Stimulated activated CD4-positive, alpha-beta T cell treated with anti-CD3 and anti-CD28 coated beads, TNF-alpha, amount 100 ng/mL, for 4 hours (primary cell): ENCODE data around the gene FAP.

Experiments used
- DNase-seq, 3 experiments: peaks; one replicate each; pipeline ENCODE4 v3.0.0-alpha.2; 2020; ENCODE audit warnings: low read depth in 3 of 3

FAP gene, protein sequence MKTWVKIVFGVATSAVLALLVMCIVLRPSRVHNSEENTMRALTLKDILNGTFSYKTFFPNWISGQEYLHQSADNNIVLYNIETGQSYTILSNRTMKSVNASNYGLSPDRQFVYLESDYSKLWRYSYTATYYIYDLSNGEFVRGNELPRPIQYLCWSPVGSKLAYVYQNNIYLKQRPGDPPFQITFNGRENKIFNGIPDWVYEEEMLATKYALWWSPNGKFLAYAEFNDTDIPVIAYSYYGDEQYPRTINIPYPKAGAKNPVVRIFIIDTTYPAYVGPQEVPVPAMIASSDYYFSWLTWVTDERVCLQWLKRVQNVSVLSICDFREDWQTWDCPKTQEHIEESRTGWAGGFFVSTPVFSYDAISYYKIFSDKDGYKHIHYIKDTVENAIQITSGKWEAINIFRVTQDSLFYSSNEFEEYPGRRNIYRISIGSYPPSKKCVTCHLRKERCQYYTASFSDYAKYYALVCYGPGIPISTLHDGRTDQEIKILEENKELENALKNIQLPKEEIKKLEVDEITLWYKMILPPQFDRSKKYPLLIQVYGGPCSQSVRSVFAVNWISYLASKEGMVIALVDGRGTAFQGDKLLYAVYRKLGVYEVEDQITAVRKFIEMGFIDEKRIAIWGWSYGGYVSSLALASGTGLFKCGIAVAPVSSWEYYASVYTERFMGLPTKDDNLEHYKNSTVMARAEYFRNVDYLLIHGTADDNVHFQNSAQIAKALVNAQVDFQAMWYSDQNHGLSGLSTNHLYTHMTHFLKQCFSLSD

DNA sequence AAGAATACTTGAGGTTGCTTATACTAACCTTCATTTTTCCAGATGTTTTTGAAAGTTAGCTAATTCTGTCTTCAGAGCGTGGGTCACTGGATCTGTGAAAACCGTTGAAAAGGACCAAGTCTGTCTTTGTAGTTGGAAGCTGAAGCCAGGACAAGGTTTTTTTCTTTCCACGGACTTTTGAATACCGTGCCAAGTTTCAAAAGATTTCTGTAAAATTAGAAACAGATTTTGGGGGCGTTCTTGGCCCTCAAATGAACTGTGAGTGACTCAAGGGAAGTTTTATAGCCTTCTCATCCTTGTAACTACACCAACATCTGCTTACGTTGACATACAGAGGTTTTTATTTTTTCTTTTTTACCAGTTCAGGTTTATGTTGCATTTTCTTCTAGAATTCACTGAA is at the start of gene FAP:
Gene FAP (minus strand): TSS at position 152 of the 400 bp plus-strand sequence. CDS start 118 bp downstream, at position 34.
- DNase-seq = no peak

DNA sequence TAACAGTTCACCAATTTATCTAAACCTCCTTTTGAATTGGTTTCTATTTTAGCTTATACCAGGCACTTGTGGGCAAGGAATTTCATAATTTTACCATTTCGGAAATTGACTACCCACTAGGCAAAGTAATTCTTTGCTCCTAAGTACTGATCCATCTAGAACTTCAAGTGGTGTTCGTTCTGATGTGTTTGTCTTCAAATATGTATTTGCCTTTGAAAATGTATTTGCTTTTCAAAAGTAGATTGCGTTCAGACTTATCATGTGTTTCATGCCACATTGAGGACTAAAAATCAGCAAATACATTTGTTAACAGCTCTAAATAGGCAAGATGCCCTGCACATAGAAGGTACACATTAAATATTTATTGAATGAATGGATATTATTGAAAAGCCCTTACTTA is 48.5 kb upstream of the FAP start:
- DNase-seq = no peak

DNA sequence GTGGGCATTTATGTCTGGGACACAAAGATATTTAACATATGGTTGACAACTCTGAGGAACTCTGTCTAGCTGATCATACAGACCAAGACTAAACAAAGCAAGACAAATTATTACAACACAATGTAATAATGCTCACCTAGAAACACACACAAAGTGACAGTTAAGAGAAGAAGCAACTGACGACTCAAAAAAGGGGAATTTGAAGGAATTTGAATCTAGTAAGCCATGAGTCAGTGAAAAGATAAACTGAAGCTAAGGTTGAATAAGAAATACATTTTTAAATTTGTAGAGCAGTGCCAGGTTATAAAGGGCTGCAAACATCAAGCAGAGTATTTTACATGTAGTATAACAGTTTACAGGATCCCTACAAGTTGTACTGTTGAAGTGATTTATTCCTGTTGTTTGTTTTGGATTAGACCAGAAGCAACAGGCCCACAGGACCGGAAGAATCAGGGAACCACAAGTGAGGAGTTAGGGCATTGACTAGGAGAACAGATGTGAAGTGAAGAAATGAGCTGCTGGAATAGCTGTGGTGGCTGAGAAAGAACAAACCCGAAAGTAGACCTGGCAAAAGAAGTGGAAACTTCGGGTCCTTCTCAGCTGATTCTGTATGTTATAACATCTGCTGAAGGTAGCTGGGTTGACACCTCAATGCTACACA is 39.6 kb upstream of the FAP start:
- DNase-seq = no peak

DNA sequence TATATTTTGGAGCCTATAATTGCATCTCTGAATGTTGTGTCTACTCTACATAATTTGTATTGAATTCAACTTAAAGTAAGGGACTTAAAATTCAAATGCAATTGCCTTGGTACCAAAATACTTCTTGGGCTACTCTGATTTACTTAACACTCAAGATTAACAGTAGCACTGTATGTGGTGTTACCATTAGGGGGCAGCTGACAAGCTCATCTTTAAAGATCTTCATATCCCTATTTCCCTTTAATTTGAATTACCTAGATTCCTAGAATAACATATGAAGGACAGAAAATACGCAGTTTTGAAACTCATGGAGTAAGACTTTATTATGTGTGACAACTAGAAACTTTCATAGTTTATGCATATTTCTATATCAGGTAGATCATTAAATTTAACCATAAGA is 37.4 kb upstream of the FAP start:
- DNase-seq = no peak

DNA sequence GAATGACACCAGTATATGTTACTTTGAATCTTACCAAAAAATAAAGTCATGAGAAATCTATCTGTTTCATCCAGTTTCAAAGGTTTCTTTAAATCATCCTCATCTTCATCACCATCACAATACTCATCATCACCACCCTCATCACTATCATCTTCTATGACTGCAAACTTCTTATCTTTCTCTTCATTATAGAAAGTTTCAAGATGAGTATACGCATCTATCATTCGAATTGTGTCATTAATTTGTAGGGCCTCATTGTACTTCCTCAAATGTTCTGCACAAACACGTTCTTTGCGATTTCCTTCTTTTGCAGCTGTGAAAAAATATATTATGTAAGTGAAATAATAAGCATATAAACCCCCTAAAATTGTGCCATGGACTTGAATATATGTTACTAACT is 34.1 kb upstream of the FAP start:
- no peak for DNase-seq

DNA sequence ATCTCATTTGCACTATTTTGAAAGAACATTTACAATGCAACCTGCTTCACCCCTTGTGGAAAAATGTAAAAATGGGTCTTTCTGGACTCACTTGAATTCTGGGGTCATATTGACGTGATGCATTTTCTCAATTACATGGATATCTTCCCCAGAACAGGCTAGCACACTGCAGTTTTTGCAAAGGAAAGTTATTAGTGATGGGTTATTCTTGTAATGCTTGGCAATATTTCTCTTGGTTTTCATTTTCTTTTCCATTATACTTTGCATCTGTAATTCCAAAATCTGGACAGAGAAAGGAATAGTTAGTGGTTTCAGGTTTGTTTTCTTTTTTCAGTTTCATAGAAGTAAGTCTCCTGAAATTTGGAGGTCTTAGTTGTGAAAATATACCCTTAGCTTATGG is 24.8 kb upstream of the FAP start:
- no peak for DNase-seq

DNA sequence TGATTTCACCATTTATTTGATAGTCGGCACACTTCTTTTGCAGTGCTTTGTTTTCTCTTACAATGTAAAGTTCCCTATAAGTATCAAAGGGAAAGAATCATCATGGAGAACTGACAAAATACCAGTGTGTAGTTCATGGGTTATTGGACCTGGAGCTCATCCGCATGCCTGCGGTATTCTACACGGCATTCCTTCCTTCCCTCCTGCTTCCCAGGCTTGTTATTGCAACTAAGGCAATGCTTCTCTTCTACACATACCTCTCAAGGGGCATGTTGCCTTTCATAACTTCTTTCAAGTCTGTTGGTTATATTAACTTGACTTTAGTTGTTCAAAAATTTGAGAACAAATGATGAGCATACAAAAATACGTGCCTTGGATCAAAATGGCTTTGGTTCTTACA is 24.3 kb upstream of the FAP start:
- no peak for DNase-seq

DNA sequence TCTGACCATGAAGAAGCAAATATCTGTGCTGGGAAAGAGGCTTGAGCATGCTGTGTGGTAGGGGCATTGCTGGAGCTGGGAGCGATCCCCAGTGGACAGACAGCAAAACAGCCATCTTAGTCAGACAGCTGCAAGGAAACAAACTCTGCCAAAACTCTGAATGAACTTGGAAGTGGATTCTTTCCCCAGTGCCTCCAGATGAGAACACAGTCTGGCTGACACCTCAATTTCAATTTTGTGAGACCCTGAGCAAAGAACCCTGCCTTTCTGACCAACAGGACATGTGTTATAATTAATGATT is 23.2 kb upstream of the FAP start:
- DNase-seq = no peak

DNA sequence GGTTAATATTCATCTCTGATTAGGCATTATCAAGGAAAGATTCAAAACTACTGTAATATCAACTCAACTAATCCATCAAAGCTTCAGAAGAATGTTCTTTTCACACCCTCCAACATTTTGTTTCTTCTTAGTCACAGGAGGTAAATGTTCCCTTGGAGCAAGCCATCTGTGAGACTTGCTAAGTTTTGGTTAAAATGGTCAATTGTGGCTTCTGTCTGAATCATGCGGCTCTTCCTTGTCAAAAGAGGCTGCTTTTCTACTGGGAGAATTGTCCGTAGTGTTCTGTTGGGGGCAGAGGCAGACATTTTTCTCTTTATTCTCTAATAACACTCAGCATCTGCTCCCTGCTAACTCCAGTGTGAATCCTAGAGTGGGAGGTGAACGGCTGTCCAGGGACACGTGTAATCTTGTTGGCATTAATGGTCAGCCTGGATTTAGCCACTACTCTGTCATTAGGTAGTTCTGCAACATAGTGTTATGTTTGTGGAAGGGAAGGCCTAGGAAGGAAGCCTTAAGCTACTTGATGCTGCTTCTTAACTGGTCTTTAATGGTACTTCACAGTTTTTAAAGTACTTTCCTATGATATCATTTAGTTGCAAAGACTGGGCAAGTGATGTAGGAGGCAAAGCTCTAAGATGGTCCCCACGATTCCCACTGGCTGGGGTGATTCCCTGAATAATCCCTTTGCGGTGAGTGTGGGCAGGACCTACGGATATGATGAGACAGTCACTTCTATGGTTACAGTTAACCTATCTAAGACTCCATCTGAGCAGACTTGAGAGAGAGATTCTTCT is 22.6 kb upstream of the FAP start:
- DNase-seq = no peak

DNA sequence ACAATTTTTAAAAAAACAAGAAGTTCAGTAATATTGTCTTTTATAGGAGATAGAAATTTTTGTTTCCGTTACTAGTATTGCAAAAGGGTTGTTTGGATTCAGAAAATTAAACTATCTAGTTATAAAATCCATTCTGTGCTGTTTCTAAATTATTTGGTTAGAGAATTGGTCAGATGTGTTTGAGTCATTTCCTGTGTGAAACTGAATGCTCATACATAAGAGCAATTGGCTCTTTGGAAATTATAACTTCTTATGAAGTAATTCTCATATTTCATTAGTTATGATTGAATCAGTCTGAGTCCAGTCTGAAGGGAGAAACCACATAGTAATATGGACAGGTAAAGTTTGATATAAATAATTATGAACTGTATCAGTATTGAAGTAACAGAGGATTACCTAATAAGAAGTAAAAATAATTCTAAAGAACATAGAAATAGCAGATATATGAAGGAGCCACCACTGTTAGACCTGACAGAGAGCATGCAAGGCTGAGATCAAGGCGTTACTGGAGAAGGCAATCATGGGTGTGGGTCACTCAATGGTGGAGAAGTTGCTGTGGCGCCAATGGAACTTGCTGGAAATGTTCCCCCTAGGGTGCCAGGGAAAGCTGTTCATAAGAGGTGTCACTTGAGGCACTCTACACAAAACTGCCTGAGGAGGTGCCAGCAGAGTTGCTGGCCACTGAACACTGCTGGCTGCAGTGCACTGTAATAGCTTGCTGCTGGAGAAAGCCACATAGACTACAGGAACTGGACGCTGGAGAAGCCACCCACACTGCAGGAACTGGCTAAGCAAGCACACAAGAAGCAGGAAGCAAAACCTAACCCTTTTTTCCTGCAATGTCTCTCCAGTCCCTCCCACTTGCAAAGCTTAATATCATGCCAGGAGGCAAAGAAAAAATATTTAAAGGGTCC is 18.0 kb upstream of the FAP start:
- no peak for DNase-seq

DNA sequence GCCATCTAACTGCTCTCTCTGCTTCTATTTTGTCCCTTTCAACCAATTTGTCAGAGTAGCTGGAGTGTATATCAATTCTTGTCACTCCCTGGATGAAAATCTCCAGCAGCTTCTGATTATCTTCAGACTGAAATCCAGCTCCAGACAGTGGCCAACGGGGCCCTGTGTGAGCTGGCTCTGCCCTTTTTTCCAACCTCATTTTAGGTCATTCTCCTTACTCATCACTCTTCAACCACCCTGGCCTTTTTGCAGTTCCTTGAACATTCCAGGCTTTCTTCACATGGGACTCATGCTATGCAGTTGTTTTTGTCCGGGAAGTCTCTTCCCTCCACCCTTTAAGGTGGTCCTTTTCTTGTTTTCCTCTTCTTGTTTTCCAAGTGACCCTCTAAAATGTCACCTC is 15.4 kb upstream of the FAP start:
- no peak for DNase-seq

DNA sequence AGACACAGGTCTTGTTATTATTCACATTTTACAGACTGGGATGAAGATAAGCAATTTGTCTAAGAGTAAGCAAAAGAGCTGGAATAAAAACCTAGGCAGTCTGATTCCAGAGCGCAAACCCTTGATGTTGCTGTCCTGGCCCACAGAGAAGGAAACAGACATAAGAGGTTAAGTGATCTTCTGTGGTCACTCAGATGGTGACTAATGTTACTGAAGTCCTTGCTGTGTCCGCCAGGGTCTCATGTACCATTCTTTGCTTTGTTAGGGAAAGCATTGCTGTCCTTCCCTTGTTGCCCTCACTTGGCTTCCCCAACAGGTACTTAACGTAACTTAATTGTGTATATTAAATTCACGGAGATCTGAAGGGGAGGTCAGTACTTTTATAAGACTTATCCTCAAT is 14.9 kb upstream of the FAP start:
- DNase-seq = no peak

DNA sequence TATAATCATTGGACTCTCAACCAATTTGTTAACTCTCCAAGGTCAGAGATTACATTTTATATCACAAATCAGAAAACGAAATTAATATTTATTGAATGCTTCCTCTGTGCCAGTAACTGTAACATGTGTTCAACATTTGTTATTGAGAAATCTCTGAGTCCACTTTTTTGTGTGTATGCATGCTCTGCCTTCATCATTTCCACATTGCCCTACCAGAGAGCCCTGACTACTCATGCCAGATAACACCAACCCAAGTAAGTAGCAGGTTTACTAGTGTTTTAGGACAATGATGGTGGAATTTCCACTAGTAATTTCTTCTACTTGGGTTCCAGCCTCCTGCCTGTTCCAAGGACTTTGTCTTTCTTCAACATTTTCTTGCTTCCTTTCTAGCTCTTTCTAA is 14.2 kb upstream of the FAP start:
- DNase-seq = no peak

DNA sequence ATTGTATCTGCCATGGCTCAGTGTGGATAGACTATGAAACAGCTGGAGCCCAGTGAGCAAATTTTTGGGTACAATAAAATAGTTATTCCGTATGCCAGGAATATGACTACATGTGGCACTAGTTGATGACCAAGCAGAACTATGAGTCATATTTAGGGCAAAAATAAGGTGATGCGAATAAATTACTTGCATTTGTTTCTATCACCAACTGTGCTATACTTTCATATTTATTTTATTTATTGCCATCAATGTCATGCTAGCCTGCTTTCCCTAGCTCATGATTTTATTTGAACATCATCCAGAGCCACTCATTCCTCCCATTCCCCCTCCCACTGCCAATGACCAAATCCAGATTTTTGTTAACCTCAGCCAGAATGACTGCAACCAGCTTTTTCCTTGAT is 13.3 kb upstream of the FAP start:
- no peak for DNase-seq

DNA sequence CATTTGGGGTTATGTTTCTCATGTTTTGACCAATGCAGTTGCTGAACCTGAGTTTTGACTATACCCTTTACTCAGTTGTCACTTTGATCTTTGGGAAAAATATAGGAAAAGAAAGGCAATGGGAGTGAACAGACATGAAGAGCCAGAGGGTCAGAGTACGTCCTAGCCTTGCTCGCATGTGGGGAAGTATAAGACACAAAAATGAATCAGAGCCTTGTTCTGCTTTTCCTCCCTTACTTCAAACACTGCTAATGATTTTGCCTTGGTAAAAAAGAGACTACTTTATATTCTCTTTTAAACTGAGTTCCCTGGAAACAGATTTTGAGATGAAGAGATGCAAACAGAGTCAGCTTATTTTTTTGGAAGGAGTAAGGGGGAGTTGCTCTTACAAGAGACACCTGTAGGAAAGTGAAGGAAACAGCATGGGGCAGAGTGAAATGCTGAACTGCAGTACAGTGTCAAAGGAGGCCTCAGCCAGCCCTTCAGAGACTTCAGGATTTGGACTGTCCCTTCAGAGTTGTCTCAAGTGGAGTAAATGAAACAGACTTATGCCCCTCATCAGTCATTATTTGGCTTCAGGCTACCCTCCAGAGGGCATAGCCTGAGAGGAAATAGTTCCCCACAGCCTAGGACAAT is 11.1 kb upstream of the FAP start:
- DNase-seq = no peak

DNA sequence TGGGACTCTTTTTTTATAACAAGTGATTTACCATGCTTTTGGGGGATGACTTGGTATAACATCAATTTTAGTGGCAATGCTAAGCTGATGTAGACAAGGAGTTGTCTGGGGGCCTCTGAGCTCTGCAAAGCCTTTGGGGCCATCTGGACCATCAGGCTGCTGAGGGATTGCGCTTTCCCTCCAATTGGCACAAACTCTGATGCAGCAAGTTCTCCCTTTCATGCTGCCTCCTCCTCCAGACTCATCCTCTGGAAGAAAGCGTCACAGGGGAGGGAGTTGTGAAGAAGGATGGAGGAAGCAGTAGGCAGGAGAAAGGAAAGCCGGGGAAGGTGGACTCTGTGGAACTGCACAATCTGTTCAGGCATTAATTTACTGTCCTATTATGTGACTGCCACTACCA is 10.2 kb upstream of the FAP start:
- DNase-seq = no peak

DNA sequence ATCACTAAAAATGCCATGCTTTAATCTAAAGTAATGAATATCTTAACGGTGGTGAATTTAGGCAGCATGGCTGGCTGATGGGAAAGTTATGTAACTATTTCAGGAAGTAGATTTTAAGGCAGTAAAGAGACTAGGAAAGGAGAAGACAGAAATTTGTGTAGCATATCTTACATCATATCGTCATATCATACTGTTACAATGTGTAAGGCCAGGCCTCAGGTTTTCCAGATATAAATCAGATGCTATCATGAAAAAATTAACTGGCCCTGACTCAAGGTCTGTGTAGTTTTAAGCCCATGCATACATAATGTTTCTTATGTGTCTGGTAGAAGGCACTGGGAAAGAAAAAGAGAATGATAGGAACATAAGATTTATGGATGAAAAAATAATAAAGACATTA is 8.9 kb upstream of the FAP start:
- DNase-seq = no peak

DNA sequence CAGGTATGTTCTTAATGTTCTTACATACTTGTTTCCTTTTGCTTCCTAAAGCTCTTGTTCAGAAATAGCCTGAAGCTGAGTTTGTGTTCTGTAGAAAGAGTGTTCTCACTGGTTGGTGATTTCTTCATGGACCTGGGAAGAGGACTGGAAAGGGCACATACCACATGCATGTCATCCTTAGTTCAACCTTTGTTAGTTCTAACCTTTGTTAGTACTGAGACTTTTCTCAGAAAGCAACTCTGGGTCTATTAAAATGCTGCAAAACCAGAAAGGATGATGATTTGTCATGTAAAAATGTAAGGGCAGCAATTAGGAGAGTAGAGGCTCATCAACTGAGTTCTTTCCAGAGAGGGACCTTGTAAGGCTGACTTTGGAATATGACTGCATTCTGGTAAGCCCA is 2.5 kb upstream of the FAP start:
- DNase-seq = no peak

DNA sequence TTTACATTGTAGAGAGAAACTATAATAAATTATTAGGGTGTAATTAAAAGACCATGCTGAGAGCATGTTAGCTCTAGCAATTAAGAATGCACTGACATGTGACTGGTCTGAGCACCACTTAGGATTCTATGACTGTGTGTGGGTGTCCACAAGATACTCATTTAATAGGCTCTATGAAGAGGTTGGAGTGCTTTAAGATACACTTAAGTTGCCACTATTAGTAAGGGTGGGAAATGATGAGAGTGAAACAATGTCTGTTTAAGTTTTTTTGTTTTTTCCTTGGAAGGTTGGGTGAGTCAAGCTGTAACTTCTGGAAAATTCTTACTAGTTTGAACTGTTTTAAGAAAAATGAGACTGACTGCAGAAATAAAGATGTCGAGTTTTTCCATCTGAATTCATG is 1.8 kb upstream of the FAP start:
- no peak for DNase-seq

DNA sequence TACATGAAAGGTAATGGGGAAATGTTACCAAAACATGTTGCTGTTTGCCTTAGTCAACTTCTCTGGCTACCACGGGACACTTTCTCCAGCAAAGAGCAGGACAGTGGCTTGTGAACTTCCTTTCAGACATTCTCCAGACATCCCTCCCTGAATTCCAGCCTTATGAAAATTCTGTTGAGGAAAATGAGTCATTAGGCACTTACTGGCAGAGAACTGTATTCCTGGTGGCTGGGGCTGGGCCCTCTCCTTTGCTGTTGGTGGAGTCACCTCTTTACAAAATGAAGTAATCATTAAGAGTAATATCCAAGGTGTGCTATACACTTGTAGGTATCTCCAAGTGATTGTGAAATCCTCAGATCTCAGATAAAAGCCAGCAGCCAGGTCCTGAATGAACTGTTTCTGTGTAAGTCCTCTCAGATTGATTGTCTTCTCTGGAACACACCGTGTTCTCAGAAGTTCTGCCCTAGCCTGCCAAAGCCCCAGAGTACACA is 1.3 kb upstream of the FAP start:
- DNase-seq = no peak

DNA sequence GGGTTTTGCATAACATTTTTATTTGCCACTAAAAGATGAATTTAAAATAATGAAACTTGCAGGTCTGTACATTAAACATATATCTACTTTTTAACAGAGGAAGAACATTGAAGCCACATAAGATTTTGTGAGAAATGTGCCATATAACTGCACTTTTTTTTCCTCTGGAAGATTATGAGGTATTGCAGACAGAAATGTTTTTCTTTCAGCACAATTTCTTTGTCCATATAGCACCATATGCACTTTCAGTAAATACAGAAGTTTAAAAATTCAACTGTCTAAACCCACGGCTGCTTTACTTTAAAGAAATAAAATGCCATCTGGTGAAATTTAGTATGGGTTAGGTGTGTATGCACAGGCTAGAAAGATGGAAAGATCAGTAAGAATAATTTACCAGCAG is 470 bp upstream of the FAP start:
- no peak for DNase-seq
